Stimulated activated CD8-positive, alpha-beta memory T cell treated with anti-CD3 and anti-CD28 coated beads, Interleukin-7, amount 100 ng/mL, for 4 hours (primary cell): ENCODE measurements around the gene GSC.
"Not testable (repeated sequence)": the region's sequence is repeated elsewhere in the genome, so short reads cannot be mapped to it uniquely, and the experiment has no call there.

Experiments
- DNase-seq, 2 donors: peaks; one replicate each; pipeline ENCODE4 v3.0.0-alpha.2; 2020; ENCODE audit warnings: low read depth in 2 of 2

The GSC gene

GRCh38 chr14:94746131-94746530, 23.8 kb downstream of the GSC start:
- no peak for DNase-seq

DNA sequence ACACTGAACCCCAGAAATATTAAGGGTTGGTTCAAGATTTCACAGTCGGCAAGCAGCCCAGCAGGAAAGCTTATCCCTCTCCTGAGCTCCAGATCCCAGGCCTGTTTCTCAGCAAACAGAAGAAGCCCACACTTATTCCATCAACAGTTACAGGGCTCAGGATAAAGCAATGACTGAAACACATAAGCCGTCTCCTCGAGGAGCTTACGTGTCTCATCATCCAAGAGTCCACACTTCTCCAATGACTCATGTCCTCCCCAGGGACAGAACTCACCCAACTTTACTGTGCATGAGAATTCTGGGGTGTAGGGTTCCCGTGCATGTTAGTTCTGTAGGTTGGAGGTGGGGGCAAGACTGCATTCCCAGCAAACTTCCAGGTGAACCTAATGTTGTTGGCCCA, 31.2 kb downstream of the GSC start:
- no peak for DNase-seq

DNA sequence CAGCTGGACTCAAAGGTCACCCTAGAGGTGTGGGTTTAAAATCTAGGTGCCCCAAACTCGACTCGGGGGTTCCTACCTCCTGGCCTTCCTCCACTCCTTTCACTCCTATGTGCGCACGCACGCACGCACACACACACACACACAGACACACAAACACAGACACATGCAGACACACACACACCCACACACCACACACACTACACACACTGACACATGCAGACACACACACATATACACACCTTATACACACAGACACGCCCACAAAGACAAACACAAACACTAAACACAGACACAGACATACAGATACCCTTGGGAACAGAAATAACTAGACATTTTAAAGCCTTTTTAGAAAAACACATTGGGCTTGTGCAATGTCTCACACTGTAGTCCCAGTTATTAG, 31.8 kb downstream of the GSC start:
- no peak for DNase-seq

DNA sequence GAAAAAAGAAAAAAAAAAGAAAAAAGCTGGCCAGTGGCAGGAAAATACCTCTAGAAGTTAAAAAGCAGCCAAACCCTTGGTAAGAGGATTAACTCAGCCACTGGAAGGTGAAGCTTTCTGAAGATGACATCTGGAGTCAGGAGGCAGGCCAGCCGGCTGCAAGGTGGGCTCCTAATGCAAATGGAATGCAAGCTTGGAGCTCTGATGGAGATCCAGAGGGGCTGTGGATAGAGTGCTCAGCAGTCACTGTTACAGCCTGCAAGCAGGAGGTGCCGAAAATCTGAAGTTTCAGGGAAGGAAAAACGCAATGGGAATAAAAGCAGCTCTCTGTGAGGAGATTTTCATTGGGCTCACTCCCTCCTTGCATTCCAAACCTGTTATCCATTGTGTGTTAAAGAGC, 41.0 kb downstream of the GSC start:
- DNase-seq = no peak

GRCh38 chr14:94728440-94728839, 41.5 kb downstream of the GSC start:
- not testable (repeated sequence) for DNase-seq

DNA sequence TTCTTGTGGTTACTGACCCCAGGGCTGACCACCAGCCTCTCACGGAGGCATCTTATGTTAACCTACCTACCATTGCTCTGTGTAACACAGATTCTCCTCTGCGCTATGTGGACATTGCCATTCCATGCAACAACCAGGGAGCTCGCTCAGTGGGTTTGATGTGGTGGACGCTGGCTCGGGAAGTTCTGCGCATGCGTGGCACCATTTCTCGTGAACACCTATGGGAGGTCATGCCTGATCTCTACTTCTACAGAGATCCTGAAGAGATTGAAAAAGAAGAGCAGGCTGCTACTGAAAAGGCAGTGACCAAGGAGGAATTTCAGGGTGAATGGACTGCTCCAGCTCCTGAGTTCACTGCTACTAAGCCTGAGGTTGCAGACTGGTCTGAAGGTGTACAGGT, 43.3 kb downstream of the GSC start:
- DNase-seq = not testable (repeated sequence)

GRCh38 chr14:94724993-94725392, 44.9 kb downstream of the GSC start:
- no peak for DNase-seq

- no peak for DNase-seq
Measured at GRCh38 chr14:94722397-94722796, 47.5 kb downstream of the GSC start.
